Activated CD8-positive, alpha-beta T cell treated with anti-CD3 and anti-CD28 coated beads for 36 hours (primary cell): ENCODE data around the gene PLEKHA7. TPM values are rescaled to one million over a fixed set of nuclear protein-coding genes. Genes with fewer than 3 reads are reported as not detected.
"Not testable (repeated sequence)": the region's sequence is repeated elsewhere in the genome, so short reads cannot be mapped to it uniquely, and the experiment has no call there.

ENCODE experiments used
- ATAC-seq: fragments of 200-7000 bp; cut with Tn5 transposase; one replicate; pipeline ENCODE4 v1.10.0; 2021; ENCODE audit warnings: mild to moderate bottlenecking, moderate library complexity
- CTCF ChIA-PET: fragments of 350-600 bp; sonication (Branson Sonifier 250); formaldehyde crosslinking; loops from one replicate; lab custom pipeline; 2021; ENCODE audit warnings: antibody characterized with exemption; lab: Charles Lee
- POLR2A ChIA-PET: fragments of 350-600 bp; sonication (Branson Sonifier 250); formaldehyde crosslinking; loops from one replicate; lab custom pipeline; 2021; ENCODE audit warnings: antibody characterized with exemption; lab: Charles Lee
- DNase-seq: peaks from one replicate; pipeline ENCODE4 v3.0.0-alpha.2; 2020
- H3K27ac Mint-ChIP-seq: one replicate; pipeline ENCODE4 v1.8.0; 2021; ENCODE audit warnings: mild to moderate bottlenecking, mixed read lengths
- H3K27me3 Mint-ChIP-seq: one replicate; pipeline ENCODE4 v1.8.0; 2021; ENCODE audit warnings: mixed read lengths
- H3K36me3 Mint-ChIP-seq: one replicate; pipeline ENCODE4 v1.8.0; 2021; ENCODE audit warnings: low read depth, mixed read lengths
- H3K4me1 Mint-ChIP-seq: one replicate; pipeline ENCODE4 v1.8.0; 2021; ENCODE audit warnings: low read depth, mixed read lengths
- H3K4me3 Mint-ChIP-seq: one replicate; pipeline ENCODE4 v1.8.0; 2021; ENCODE audit warnings: mild to moderate bottlenecking, moderate library complexity, mixed read lengths
- H3K9me3 Mint-ChIP-seq: one replicate; pipeline ENCODE4 v1.8.0; 2021; ENCODE audit warnings: mixed read lengths
- intact Hi-C: fragments of 100-400 bp; cut with micrococcal nuclease; formaldehyde crosslinking; loops from one replicate; pipeline ENCODE4 v1.10.0; 2022
- total RNA-seq, 2 experiments: library from RNA; stranded (reverse); gene quantifications; one replicate each; pipeline ENCODE4 v1.2.3, GENCODE V29; 2021
- TF ChIP-seq, protein P1 (sequence below): fragments of 200-600 bp; IDR thresholded peaks from one replicate; pipeline ENCODE4 v1.8.0; 2022; ENCODE audit warnings: antibody characterized with exemption, mild to moderate bottlenecking

PLEKHA7 gene
- total RNA-seq, 2 experiments from 2014 or later = 6.0 to 6.6 TPM

GRCh38 chr11:16867097-16867496 lies 147.1 kb downstream of the PLEKHA7 start:
- Mint-ChIP-seq H3K4me3 (no peak overlapping the region), H3K27me3 (peaks cover 3% of the 10 kb centered on the region), H3K36me3 (peaks cover 8% of the 10 kb centered on the region), H3K4me1 (peaks cover 18% of the 10 kb centered on the region), H3K9me3 (peaks cover 6% of the 10 kb centered on the region), H3K27ac (no peak overlapping the region)
- ATAC-seq (no peak), DNase-seq (no peak)
- ChIA-PET POLR2A (no interaction called here), CTCF (no interaction called here)
- TF ChIP-seq, protein P1, sequence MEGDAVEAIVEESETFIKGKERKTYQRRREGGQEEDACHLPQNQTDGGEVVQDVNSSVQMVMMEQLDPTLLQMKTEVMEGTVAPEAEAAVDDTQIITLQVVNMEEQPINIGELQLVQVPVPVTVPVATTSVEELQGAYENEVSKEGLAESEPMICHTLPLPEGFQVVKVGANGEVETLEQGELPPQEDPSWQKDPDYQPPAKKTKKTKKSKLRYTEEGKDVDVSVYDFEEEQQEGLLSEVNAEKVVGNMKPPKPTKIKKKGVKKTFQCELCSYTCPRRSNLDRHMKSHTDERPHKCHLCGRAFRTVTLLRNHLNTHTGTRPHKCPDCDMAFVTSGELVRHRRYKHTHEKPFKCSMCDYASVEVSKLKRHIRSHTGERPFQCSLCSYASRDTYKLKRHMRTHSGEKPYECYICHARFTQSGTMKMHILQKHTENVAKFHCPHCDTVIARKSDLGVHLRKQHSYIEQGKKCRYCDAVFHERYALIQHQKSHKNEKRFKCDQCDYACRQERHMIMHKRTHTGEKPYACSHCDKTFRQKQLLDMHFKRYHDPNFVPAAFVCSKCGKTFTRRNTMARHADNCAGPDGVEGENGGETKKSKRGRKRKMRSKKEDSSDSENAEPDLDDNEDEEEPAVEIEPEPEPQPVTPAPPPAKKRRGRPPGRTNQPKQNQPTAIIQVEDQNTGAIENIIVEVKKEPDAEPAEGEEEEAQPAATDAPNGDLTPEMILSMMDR = no peak
- intact Hi-C loops = no loop called here

DNA sequence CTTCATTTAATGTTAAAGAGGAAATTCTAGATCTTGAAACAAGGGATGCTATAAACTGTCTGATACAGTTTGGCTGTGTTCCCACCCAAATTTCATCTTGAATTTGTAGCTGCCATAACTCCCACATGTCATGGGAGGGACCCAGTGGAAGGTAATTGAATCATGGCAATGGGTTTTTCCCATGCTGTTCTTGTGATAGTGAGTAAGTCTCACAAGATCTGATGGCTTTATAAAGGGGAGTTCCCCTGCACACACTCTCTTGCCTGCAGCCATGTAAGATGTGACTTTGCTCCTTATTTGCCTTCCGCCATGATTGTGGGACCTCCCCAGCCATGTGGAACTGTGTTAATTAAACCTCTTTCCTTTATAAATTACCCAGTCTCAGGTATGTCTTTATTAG lies 149.8 kb downstream of the PLEKHA7 start:
- DNase-seq = peak; percentile 49
- intact Hi-C loops, POLR2A ChIA-PET, H3K4me3 Mint-ChIP-seq, H3K27me3 Mint-ChIP-seq, H3K9me3 Mint-ChIP-seq, H3K36me3 Mint-ChIP-seq: not testable (repeated sequence)
- H3K4me1 Mint-ChIP-seq = peaks cover 18% of the 10 kb centered on the region
- peak overlapping the region; percentile 86 for H3K27ac Mint-ChIP-seq
- CTCF ChIA-PET = interaction anchor here (0.9 to 1.7 kb wide), 3 partner anchors 34 to 524 kb away, joined by 3 to 4 read pairs (median 3); partner anchors contain the start of gene KCNJ11
- peak; percentile 75 for ATAC-seq

- TF ChIP-seq, protein P1 = no peak
- Mint-ChIP-seq H3K27ac (no peak overlapping the region), H3K4me1 (peaks cover 18% of the 10 kb centered on the region), H3K9me3 (peaks cover 6% of the 10 kb centered on the region), H3K4me3 (no peak overlapping the region), H3K27me3 (peaks cover 14% of the 10 kb centered on the region), H3K36me3 (peaks cover 8% of the 10 kb centered on the region)
- POLR2A ChIA-PET = no interaction called here
- ATAC-seq (no peak), DNase-seq (no peak)
- intact Hi-C loops = no loop called here
- CTCF ChIA-PET = interaction anchor here (0.7 to 1.7 kb wide), 3 partner anchors 43 to 77 kb away, joined by 3 to 4 read pairs (median 3); no protein-coding TSS in a partner anchor
These were observed 150.8 kb downstream of the PLEKHA7 start for GRCh38 chr11:16863389-16863788.

GRCh38 chr11:16862726-16863125 lies 151.5 kb downstream of the PLEKHA7 start:
- ChIA-PET POLR2A (no interaction called here), CTCF (interaction anchor here (1.6 kb wide), 1 partner anchor 42 kb away, joined by 4 read pairs; no protein-coding TSS in a partner anchor)
- Mint-ChIP-seq H3K4me1 (peaks cover 18% of the 10 kb centered on the region), H3K27me3 (peaks cover 14% of the 10 kb centered on the region), H3K36me3 (peaks cover 8% of the 10 kb centered on the region), H3K4me3 (no peak overlapping the region), H3K27ac (no peak overlapping the region), H3K9me3 (peaks cover 6% of the 10 kb centered on the region)
- no peak for ATAC-seq
- intact Hi-C loops = no loop called here
- TF ChIP-seq, protein P1 = no peak
- DNase-seq = no peak

DNA sequence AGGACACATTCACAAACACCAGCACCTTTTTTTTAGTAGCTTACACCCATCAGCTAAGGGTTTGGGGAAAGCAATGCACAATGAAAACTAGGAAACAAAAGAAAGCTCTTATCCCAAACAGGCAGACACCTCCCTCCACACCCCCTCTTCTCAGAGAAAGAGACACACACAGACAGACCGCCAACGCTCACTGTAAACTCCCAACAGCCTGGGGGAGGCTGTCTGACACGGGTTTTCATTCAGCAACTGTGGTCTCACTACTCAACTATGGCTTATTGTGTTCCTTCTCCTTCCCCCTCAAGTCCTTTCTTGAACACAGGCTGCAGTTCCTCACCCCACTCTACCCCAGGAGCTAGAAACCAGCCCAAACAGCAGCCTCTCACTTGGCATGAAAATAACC lies 152.4 kb downstream of the PLEKHA7 start:
- intact Hi-C loops = no loop called here
- H3K27ac Mint-ChIP-seq = no peak overlapping the region
- H3K4me3 Mint-ChIP-seq = no peak overlapping the region
- H3K36me3 Mint-ChIP-seq = peaks cover 8% of the 10 kb centered on the region
- peaks cover 6% of the 10 kb centered on the region for H3K9me3 Mint-ChIP-seq
- peaks cover 17% of the 10 kb centered on the region for H3K4me1 Mint-ChIP-seq
- CTCF ChIA-PET = interaction anchor here (0.6 to 1.7 kb wide), 5 partner anchors 9 to 297 kb away, joined by 3 to 5 read pairs (median 3); no protein-coding TSS in a partner anchor
- no peak for ATAC-seq
- H3K27me3 Mint-ChIP-seq = peaks cover 14% of the 10 kb centered on the region
- POLR2A ChIA-PET = interaction anchor here (0.6 kb wide), 1 partner anchor 124 kb away, joined by 3 read pairs; no protein-coding TSS in a partner anchor
- DNase-seq = no peak
- TF ChIP-seq, protein P1 = no peak
